GM18499 (cell line): ENCODE measurements around the gene SLC9A9.

Experiments used
- ATAC-seq: cut with Tn5 transposase; IDR thresholded peaks from one replicate; pipeline ENCODE4 v1.9.1; 2021; ENCODE audit warnings: moderate number of reproducible peaks; ENCODE audit not compliant: insufficient read depth, unreplicated experiment

SLC9A9 gene

GRCh38 chr3:143605233-143605950 lies 242.9 kb downstream of the SLC9A9 start:
- peak; percentile 11 for ATAC-seq

GRCh38 chr3:143604402-143605185 lies 243.7 kb downstream of the SLC9A9 start:
- ATAC-seq: peak; percentile 72

- no peak for ATAC-seq
Measured at GRCh38 chr3:143603774-143604173, 244.5 kb downstream of the SLC9A9 start.

DNA sequence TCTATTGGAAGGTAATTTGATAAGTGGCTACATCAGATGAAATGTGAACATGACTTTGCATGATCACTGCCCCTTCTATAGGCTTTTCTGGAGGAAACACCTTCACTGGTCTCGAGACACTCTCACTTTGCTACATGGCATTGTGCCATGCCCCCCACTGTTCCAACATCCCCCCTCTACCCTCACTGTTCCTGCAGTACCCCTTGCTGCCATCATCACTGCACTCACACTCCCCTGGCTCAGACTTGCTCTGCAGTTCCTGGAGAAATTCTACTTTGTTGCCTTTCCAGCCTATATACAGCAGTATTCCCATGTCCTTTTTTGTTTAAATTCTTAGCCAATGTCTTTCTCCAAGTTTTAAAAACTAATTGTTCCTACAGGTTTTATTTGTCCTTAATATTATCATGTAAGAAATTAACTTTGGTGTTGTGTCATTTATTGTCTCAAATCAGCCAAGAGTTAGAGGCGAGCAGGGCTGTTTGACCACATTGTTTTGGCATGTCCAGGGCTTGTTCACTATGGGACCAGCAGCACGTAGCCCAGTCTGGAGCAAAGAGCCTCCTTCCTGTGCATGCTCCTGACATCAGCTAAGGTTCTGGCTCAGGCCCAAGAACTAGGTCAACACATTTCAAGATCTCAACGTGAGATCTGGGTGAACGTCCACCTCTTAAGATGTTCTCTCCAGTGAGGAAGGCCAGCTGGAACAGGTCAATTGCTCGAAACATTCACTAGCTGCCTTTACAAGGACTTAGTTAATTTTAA lies 246.4 kb downstream of the SLC9A9 start:
- no peak for ATAC-seq

- no peak for ATAC-seq
Measured at GRCh38 chr3:143600756-143601718, 247.2 kb downstream of the SLC9A9 start.

GRCh38 chr3:143597774-143598652 lies 250.3 kb downstream of the SLC9A9 start:
- no peak for ATAC-seq

DNA sequence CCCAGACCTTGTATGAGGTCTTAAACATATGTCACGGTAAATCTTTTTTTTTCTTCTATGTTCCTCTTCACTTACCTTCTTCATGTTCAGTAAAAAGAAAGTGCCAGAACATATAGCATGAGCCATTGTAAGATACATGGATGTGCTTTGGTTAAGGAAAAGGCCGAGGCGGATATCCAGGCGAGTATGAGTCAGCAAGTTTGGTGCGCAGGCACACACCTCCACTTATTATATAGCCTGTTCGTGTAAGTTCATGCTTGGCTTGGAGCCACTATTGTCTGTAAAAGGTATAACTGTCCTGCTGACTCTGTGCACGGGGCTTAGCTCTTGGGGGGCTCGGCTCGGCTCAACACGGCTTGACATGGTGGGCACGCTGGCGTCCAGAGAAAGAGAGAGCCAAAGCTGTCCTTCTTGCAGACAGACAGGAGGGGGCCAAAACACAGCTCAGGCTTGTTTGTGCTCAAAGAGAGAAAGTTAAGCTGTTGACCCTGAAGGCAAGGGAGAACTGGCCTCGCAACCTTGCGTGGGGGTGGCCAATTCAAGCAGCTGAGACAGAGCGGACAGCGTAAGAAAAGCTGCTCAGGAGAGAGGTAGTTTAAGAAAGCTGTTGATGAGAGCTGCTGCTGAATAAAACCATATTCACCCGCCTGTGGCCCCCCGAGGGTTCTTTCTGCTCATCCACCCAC lies 251.2 kb downstream of the SLC9A9 start:
- no peak for ATAC-seq

- ATAC-seq: peak; percentile 98
Measured at GRCh38 chr3:143595456-143596077, 252.7 kb downstream of the SLC9A9 start.

- ATAC-seq: no peak
Measured at GRCh38 chr3:143594206-143594605, 254.1 kb downstream of the SLC9A9 start.

DNA sequence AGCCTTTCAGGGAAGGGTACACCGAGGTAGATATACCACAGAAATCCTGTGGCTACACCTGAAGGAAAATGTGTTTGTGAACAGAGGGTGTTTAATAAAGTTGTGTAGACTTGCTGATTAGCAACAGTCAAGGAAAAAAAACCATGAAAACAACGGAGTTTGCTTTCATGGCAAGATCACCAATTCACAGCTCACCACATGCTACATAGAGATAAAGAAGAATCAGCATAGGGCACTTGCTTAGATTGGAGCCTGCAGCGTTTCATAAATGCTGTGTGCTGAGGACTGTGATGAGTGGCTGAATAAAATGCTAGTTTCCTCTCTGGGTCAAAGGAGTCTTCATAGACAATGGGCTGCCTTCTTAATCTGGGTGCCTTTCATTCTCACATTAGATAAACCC lies 257.6 kb downstream of the SLC9A9 start:
- ATAC-seq: no peak

DNA sequence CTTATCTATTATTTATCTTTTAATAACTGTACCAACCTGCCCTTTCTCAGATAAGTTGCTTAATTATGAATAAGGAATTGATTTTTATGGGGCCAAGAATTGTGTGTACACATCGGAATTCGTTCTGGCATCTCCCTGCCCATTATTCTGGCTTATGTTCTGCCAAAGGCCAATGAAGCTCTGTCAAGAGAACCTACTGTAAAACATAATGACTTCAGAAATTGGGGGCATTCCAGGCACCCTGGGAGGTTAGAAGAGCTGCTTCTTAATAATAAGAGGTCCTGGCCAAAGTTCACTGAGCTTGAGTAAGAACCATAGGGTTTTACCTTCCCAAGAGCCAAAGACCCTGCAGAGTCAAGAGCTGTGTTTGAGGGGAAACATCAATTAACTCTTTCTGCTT lies 261.7 kb downstream of the SLC9A9 start:
- no peak for ATAC-seq

DNA sequence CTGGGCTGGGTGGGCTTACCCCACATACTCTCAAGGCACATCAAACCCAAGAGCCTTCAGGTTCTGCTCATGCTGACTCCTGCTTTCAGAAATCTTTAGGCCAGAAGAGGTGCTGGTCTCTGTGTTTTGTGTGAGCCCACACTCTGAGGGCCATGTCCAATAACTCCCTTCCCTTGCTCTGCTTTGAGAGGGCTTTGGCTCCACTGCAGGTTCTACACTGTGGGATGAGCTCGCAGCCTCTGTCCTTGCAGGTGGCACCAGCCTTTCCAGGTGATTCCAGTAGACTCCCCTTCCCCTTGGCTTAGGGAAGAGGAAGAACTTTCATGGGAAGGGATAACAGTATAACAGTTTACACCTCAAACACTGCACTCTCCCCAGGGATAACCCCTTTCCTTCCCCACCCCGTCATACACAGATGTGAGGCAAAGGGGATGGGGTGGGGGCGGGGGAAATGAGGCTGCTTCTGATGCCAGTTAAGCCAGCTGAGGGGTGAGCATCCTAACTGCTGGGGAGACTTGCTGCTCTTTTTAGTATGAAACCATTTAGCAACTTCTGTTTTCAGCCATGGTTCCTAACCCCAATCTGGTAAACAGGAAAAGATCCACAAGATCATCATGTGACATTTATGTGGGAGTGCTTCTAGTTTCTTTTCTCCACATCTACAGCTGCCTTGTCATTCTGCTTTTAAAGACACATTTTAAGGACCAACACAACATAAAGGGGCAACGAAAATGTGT lies 262.4 kb downstream of the SLC9A9 start:
- no peak for ATAC-seq

- no peak for ATAC-seq
Measured at GRCh38 chr3:143584474-143584873, 263.8 kb downstream of the SLC9A9 start.

- no peak for ATAC-seq
Measured at GRCh38 chr3:143581972-143582722, 266.1 kb downstream of the SLC9A9 start.

- ATAC-seq: no peak
Measured at GRCh38 chr3:143578810-143579435, 269.3 kb downstream of the SLC9A9 start.
